ENCODE data around the gene TFAM. TPM values are rescaled to one million over a fixed set of nuclear protein-coding genes. Genes with fewer than 3 reads are reported as not detected.

The TFAM gene
- 10 to 100 TPM; 15.3 to 20.1 (median 17.6) TPM for total RNA-seq

GRCh38 chr10:58384999-58385783, at the start of gene TFAM:
TSS of gene TFAM (plus strand) at chr10:58385410. CDS start at chr10:58385548, 138 bp downstream.
- no peak for TF ChIP-seq CTCF (IDR thresholded peaks at IDR 0.05; ENCODE audit: low read depth)

DNA sequence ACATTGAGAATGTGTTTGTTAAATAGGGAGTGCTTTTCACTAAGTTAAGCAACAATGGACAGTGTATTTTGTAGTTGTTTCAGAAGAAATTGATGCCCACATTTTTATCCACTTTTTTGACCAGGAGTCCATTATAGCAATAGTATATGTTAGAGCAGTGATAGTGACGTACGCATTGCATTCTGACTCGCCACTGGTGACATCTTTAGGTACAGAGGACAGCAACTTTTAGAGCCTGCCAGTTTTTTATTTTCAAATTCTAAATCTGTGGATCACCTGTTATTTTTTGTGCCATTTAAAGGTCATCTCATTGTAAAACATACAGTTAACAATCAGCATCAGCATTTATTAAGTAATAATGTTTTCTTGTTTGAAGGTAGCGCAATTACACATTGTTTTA, 49.0 kb upstream of the TFAM start:
- TF ChIP-seq CTCF (IDR thresholded peaks at IDR 0.05; ENCODE audit: low read depth): no peak

GRCh38 chr10:58341422-58341821, 43.8 kb upstream of the TFAM start:
- no peak for TF ChIP-seq CTCF (IDR thresholded peaks at IDR 0.05; ENCODE audit: low read depth)

DNA sequence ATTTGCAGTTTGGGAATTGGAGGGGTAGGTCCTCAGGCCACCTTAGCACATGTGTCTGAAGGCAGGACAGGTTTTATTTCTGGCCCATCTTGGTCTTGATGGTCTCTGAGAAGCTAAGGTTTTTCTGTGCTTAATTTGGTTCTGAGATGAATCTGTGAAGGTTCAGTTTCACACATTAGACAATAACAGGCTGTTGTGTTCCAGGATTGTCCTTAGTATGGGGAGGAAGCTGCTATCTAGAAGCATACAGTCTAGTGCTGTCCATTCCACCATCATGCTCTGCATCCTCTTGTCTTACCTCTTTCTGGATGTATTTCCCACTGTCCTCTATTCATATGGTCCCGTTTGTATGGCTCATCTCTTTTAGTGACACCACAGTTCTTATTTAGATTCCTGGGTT, 43.3 kb upstream of the TFAM start:
- TF ChIP-seq CTCF (IDR thresholded peaks at IDR 0.05; ENCODE audit: low read depth): no peak

DNA sequence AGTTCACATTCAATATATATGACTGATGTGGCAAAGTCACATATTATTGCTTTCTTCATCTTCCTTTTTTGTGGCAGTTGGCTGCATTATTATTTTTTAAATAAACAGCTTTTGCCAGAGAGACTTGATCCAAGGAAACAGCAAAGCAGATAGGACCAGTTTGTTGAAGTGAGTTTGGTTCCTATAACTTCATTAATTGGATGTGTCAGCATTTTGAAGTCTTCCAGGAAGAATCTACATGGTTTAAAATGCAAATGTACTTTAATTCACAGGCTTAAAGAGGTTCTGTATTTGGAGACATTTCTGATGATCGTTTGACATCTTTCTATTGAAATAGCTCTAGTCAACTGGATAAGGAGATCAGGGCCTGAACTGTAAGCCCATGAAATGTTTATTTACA, 37.2 kb upstream of the TFAM start:
- no peak for TF ChIP-seq CTCF (IDR thresholded peaks at IDR 0.05; ENCODE audit: low read depth)

DNA sequence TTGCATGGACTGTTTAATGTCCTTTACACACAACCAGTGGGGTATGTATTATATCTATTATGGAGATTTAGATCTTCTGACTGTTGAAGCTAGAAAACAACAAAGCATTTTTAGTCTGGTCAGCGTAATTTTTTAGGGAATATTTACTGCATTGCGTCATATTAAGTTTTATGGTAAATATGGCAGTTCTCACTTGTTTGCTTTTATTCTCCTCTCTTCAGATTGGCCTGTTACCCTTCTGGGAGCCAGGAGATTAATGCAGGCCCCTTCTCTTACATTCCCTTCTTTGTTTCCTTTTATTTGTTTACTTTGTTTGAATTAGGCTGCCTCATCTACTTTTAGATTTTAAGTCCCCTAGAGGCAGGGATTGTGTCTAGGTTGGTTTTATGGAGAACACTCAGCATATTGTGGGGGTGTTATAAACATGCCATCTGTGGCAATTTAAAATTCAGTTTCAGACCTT, 36.6 kb upstream of the TFAM start:
- TF ChIP-seq CTCF (IDR thresholded peaks at IDR 0.05; ENCODE audit: low read depth): no peak

DNA sequence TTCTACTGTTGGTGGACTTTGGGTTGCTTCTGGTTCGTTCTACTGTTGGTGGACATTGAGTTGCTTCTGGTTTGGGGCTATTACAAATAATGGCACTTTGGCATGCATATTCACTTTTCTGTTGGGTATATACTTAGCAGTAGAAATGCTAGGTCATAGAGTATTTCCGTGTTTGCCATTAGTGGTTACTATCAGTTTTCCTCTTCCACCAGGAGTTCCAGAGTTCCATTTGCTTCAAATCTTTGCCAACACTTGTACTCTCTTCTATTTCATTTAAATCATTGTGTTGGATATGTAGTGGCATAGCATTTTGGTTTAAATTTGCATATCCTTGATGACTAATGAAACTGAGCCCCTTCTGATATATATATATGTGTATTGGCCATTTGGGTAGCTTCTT, 35.2 kb upstream of the TFAM start:
- TF ChIP-seq CTCF (IDR thresholded peaks at IDR 0.05; ENCODE audit: low read depth): no peak
